ENCODE measurements around the gene GARIN3.
A peak's percentile ranks its signal among the peaks of the same experiment; 100 is the strongest.
"Not testable (repeated sequence)": the region's sequence is repeated elsewhere in the genome, so short reads cannot be mapped to it uniquely, and the experiment has no call there.

Gene GARIN3

DNA sequence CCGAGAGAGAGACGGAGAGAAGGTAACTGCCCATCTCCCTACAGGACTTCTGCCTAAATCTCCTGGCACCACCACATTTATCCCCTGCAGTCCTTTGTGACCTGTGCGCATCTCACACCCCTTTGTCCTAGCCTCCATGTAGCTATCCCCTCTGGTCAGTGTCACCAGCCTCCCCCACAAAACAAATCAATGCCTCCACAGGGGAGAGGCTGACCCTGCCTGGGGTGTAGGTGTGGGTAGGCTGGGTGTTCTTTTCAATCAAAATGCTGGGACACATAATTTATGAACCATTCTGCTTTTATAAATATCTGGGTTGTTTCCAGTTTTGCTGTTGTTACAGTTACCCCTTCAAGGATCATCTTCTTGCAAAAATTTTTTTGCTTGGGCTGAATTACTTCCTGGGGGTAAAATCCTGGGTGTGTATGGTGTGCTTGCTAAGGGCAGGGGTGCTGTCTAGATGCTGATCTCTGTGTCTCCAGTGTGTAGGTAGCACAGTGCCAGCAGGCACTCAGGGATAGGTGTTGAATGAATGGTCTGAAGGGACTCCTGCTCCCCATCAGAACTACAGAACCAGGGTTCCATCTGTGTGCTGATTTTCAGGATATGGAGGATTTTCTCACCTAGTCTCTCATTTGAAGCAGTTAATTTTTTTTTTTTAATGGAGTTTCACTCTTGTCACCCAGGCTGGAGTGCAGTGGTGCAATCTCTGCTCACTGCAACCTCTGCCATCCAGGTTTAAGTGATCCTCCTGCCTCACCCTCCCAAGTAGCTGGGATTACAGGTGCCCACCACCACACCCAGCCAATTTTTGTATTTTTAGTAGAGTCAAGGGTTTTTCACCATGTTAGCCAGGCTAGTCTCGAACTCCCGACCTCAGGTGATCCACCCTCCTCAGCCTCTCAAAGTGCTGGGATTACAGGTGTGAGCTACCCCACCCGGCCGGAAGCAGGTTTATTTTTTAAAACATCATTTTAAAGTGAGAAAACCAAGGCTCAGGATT is at the start of gene GARIN3:
Gene GARIN3, minus strand, starts transcription at position 51 of the 1,000 bp plus-strand sequence. CDS start 96 bp downstream, outside the sequence.
- no peak for DNase-seq

DNA sequence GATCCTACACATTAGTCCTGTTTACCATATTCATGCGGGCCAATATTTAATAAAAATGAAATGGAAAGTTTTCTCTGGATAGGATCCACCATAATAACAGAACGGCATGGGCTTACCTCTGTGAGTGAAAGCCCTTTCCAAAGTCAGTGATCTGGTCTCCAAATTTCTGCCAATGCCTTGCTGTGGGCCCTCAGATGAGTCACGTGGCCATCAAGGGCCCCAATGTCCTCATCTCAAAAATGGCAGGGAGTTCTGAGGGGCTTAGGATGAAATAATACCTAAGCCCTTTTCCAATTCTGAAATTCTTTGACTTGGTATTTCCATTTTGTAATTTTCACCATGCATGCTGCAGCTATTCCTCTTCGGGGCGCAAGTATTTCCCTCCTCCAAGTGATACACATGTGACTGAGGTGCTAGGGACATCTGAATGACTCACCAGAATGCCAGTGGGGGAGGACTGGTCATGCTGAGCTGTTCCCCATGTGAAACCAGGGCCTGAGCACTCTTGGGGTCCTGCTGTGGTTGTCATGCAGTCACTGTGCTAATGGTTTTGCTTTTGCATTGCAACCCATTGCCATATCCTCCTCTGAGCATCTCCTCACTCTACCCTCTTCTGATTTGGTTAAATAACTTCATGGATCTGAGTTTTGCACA is 49.6 kb upstream of the GARIN3 start:
- DNase-seq = peak; percentile 42

DNA sequence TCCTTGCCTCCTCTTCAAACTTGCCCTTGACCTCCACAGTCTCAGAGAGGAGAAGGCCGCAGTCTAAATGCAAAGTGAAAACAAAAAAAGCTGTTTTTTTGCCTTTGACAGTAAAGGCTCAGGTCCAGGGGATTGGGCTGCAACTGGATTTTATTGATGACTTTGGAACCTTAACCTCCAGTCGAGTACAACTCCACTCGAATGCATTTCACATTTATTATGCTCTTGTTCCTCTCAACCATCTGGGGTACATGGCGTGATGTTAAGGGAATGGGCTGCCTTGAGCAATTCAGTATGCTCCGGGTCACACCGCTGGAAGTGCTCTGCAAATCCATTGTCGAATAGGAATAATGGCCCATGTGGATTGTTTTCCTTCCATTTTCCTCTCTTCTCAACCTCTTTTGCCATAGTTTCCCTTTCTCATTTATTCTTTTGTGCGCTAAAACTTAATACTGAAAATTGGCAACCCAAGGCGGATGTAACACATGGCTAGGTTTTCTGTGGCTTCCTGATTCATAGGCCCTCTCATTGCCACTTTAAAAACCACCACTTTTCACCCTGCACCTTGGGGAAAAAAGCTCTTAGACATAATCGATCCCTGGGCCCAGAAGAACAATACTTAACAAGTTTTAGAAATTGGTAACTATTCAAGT is 48.9 kb upstream of the GARIN3 start:
- no peak for DNase-seq

DNA sequence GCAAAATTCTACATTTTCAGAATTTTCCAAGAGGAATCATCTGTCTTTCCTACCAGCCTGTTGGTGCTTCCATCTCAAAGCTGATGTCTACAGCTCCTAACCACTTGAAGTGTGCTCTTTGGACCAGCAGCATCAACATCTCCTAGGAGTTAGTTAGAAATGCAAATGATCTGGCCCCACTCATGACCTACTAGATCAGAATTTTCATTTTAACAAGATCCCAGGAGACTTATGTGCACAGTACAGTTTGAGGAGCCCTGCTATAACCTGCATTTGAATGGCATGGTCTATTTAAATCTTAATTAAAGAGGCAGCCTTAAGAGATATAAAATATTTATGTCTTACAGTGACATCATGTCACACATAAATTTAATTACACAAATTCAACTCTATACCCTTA is 48.4 kb upstream of the GARIN3 start:
- DNase-seq = no peak

DNA sequence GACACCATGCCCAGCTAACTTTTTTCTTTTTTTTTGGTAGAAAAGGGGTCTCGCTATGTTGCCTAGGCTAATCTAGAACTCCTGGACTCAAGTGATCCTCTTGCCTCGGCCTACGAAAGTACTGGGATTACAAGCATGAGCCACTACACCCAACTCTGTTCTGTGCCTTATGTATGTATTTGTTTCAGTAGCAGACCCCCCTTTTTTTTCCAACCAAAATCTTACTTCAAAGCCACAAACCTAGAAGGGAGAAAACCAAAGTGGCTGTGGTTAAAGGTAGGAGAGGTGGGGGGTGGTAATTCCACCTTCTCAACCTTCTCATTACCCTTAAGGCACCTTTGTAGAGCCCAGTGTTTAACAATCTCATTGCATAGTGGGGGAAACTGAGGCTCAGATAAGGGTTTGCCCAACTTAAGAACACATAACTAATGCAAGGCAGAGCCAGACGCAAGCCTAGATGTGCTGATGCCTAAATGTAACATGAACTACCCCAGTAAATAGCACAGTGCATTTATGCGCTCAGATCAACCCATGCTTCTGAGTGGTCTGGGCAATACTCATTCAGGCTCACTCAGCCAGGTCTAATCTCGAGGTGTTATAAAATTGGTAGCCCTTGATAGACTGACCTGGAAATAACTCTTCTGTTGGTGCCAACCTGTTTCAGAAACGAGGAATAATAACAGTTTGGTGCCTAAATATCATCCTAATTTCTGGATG is 47.6 kb upstream of the GARIN3 start:
- DNase-seq = no peak

DNA sequence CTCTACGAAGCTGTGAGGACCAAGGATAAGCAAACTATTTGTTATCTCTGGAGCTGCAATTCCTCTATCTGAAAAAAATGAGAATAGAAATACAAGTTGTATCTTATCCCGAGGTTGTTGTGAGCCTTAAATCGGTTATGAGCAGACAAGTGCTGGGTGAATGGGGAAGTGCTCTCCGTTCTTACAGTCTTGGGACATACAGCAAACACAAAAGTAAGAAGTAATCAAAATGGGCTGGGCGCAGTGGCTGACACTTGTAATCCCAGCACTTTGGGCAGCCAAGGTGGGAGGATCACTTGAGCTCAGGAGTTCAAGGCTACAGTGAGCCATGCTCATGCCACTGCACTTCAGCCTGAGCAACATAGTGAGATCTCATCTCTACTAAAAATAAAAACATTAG is 46.2 kb upstream of the GARIN3 start:
- DNase-seq = no peak

DNA sequence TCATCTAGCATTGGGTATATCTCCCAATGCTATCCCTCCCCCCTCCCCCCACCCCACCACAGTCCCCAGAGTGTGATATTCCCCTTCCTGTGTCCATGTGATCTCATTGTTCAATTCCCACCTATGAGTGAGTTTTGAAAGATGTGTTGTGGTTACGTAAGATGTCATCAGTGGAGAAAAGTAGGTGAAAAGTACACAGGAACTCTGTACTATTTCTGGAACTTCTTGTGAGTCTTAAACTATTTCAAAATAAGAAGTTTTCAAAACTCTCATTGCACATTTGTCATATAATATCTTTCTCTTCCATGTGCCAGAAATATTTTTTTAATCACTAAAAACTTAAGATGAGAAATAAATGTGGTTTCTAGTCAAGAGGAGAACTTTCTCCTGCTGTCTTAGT is 44.6 kb upstream of the GARIN3 start:
- peak; percentile 31 for DNase-seq

DNA sequence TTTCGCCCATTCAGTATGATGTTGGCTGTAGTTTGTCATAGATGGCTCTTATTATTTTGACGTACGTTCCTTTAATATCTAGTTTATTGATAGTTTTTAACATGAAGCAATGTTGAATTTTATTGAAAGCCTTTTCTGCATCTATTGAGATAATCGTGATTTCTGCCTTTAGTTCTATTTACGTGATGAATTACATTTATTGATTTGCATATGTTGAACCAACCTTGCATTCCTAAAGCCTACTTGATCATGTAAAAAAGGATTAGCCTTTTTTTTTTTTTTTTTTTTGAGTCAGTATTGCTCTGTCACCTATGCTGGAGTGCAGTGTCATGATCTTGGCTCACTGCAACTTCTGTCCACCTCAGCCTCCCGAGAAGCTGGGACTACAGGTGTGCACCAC is 39.6 kb upstream of the GARIN3 start:
- DNase-seq = no peak

DNA sequence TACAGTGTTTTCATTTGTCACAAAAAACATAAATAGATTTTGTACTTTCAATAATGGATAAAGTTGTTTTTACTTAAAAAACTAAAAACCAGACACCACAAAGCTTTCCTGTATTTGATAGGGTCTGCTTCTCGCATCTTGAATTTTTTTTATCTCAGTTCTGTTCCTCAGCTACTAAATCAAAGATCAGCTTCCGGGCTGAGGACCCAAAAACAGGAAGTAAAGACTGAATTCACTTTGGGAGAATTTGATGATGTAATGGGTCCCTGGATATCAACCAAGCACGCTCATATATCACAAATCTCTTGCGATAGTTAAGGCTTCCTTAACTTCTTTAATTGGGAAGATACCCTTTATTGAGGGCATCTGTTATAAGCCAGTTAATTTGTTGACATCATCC is 38.7 kb upstream of the GARIN3 start:
- no peak for DNase-seq

DNA sequence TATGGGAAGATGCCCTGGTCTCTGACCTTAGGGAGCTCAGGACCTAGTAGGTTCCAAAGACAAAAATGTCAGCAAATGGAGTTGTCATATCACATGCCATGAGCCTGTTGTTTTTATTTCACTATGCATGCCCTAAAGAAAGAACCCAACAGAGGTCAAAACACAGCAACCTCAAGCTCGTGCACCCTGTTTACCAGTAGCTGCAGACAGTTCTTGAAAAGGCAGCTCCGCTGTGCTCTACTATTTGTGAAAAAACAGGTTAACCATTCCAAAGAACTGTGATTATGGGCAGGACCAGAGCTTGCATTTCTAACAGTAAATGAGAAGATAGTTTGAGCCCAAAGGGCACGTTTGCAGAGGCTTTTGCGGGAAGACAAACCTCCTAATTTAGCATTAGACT is 37.4 kb upstream of the GARIN3 start:
- no peak for DNase-seq

DNA sequence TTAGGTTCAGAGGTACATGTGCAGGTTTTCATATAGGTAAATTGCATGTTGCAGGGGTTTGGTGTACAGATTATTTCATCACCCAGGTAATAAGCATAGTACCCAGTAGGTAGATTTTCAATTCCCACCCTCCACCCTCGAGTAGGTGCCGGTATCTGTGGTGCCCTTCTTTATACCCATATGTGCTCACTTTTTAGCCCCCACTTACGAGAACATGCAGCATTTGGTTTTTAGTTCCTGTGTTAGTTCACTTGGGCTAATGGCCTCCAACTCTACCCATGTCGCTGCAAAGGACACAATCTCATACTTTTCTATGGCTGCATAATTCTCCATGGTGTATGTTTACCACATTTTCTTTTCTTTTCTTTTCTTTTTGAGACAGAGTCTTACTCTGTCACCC is 35.8 kb upstream of the GARIN3 start:
- no peak for DNase-seq

DNA sequence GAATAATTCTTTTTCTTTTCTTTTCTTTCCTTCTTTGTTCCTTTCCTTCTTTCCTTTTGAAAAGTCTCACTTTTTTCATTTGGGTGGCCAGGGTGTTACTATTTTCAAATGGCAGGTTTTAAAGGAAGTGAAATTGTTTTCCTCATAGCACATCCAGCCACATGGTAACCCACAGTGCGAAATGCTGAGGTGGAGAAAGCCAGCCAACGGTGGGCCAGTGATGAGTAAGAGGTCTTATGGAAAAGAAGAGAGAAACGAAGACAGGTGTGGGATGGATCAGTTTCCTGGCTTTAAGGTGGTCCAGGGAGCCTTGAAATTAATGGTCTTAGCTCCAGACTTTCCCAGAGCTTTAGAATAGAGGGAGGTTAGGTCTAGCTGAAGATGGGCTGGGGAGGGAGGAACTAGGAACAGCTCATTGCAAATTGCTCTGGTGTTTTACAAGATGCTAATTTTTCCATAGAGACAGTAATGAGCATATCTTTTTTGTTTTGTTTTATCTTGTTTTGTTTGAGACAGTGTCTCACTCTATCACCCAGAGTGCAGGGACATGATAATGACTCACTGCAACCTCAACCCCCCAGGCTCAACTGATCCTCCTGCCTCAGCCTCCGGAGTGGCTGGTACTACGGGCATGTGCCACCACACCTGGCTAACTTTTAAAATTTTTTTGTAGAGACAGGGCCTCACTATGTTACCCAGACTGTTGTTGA is 32.4 kb upstream of the GARIN3 start:
- no peak for DNase-seq

DNA sequence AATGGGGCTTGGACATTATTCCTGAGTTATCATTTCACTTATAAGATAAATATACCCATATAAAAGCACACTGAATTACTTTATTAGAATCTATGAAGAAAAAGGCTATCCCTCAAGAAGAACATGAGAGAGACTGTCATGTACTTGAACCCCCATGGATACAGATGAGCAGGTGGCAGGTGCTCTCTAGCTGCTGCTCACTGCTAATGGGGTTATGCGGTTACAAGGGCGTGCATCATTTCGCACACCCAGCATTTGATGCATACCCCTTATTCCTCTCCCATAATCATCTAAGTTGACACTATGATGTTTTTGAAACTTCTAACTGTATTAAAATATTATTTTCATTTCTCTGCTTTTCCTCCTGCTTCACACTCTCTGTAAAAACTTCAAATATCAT is 31.0 kb upstream of the GARIN3 start:
- DNase-seq = no peak

DNA sequence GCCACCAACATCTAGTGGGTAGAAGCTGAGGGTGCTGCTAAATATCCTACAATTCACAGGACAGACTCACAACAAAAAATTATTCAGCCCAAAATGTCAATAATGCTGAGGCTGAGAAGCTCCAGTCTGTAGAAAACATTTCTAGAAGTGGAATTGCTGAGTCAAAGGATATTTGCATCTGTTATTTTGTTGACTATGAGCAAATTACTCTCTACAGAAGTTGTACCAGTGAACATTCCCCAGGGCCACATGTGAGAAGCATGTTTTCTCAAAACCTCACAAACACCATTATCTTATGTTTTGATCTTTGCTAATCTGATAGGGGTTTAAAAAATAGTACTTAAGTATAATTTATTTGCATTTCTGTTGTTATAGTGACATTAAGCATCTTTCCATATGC is 30.0 kb upstream of the GARIN3 start:
- no peak for DNase-seq

DNA sequence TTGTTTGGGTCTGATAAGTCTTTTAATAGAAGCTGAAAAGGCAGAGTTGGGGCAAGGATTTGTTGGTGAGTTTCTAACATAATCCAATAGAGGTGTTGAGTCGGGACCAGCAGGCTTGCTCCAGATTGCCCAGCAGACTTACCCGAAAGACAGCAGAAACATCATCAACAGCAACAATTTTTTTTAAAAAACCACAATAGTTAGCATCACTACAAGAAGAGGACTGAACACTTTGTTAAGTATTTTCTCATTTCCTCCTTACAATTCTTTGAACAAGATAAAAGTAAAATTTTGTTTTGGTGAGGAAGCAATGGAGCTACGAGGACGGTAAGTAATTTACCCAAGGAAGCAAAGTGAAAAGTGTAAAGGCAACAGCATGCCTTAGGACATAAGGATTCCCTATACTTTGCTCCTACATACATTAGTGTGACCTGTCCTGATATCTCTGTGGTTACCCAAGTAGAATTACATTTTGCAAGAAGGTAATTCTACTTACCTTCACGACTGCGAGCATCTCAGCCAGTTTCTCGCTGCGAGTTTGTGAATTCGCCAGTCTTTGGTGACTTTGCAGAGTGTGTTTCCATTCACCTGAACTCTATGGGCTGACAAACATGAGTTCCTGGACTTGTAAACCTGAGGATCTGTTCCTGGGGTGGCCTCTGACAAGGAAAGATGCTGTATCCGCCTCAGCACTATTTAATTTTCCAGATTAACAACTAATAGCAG is 27.8 kb upstream of the GARIN3 start:
- no peak for DNase-seq

DNA sequence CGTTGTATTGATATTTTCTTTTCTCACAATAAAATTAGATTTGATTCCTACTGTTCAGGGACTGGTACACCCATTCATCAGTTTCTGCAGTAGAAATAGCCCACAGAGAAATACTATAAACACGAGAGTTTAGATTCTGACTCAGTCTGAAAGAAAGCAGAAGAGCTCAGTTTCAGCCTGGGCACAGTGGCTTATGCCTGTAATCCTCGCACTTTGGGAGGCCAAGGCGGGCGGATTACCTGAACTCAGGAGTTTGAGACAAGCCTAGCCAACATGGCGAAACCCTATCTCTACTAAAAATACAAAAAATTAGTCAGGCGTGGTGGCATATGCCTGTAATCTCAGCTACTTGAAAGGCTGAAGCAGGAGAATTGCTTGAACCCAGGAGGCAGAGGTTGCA is 23.2 kb upstream of the GARIN3 start:
- DNase-seq = no peak

DNA sequence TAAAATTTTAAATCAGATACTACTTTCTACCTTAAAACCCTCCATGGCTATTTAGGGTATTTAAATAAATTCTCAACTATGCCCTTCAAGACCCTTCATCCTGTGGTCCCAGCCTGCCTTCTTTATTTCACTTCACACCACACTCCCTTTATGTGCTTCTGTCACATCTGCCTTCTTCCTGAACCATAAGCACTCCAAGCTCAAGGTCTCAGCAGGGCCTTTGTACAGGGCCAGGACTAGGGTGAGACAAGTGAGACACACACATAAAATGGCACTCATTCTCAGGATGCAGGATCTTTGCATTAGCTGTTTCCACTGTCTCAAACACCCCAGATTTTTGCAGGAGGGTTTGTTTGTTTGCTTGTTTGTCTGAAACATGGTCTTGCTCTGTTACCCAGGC is 22.2 kb upstream of the GARIN3 start:
- no peak for DNase-seq

DNA sequence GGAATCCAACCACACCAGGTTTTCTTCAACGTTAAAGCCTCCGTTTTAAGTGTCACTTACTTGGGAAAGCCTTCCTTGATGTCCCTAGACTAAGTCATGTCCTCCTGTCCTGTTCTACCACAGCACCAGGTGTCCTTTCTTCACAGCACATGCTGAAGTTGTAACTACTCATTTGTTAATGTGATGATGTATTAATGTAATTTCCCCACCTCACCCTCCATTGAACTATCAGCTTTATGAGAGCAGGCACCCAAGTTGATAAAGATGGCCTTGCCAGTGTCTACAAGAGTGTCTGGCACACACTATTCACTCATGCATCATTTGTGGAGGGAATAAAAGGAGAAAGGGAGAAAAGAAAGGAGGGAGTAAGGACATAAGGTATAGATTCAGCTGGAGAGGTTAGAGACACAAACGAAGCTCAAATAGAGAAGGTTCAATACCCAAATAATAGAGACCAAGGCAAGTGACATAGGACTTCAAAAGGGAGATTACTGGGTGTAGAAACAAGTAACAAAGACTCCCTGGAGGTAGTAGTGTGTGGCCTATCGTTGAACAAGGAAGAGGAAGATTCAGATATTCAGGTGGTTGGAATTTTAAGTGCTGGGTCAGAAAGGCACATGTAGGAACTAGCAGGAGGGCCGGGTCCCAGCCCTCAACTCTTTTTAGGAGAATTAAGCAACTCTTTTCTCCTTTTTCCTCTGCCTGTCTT is 21.1 kb upstream of the GARIN3 start:
- no peak for DNase-seq

DNA sequence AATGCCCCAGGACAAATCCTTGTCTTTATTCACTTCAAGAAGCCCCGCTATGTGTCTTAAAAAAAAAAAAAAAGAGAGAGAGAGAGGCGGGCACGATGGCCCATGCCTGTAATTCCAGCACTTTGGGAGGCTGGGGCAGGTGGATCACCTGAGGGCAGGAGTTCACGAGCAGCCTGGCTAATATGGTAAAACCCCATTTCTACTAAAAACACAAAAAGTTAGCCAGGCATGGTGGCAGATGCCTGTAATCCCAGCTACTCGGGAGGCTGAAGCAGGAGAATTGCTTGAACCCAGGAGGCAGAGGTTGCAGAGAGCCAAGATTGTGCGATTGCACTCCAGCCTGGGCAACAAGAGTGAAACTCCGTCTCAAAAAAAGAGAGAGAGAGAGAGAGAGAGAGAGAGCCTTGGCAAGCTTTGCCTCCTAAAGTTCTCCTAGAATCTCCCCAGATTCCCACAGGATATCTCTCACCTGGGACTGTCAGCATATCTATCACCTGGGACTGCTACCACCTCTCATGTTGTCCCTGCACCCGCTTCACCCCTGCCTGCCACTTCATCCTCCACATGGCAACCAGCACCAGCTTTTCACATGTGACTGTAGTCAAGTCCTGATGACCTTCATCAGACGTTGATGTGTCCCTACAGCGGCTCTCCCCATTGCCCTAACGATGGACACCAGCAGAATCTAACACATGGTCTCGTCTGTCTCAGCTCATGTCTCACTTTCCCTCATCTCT is 20.4 kb upstream of the GARIN3 start:
- DNase-seq = no peak

DNA sequence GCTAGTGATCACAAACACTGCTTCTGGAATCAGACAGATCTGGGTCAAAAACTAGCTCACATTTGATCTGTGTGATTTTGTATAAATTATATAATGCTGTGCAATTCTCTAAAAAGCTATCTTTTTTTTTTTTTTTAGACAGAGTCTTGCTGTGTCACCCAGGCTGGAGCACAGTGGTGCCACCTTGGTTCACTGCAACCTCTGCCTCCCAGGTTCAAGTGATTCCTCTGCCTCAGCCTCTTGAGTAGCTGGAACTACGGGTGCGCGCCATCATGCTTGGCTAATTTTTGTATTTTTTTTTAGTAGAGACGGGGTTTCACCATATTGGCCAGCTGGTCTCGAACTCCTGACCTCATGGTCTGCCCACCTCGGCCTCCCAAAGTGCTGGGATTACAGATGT is 19.1 kb upstream of the GARIN3 start:
- DNase-seq = not testable (repeated sequence)

Measured in HCEC 1CT (cell line).